HG02938 (cell line): ENCODE data around the gene ERP44.
"Not testable (repeated sequence)": the region's sequence is repeated elsewhere in the genome, so short reads cannot be mapped to it uniquely, and the experiment has no call there.

Experiments used
- ATAC-seq: cut with Tn5 transposase; IDR thresholded peaks from one replicate; pipeline ENCODE4 v1.9.1; 2021; ENCODE audit warnings: mild to moderate bottlenecking, moderate library complexity; ENCODE audit not compliant: unreplicated experiment

The ERP44 gene

GRCh38 chr9:100101608-100102007 is 2.8 kb upstream of the ERP44 start:
- no peak for ATAC-seq

- no peak for ATAC-seq
Observed at GRCh38 chr9:100100146-100100667, 1.4 kb upstream of the ERP44 start.

GRCh38 chr9:100099722-100100042 is 882 bp upstream of the ERP44 start:
- ATAC-seq: peak; percentile 1

GRCh38 chr9:100098046-100098886 is 534 bp downstream of the ERP44 start:
- ATAC-seq: peak; percentile 11

GRCh38 chr9:100096378-100096916 is 2.4 kb downstream of the ERP44 start:
- ATAC-seq: no peak

- ATAC-seq: not testable (repeated sequence)
Observed at GRCh38 chr9:100094411-100094810, 4.4 kb downstream of the ERP44 start.

GRCh38 chr9:100092066-100092465 is 6.7 kb downstream of the ERP44 start:
- ATAC-seq: no peak

GRCh38 chr9:100091650-100092049 is 7.2 kb downstream of the ERP44 start:
- no peak for ATAC-seq

- no peak for ATAC-seq
Observed at GRCh38 chr9:100090880-100091279, 7.9 kb downstream of the ERP44 start.

- ATAC-seq: no peak
Observed at GRCh38 chr9:100088202-100088601, 10.6 kb downstream of the ERP44 start.

- no peak for ATAC-seq
Observed at GRCh38 chr9:100087218-100087617, 11.6 kb downstream of the ERP44 start.

GRCh38 chr9:100086097-100086635 is 12.6 kb downstream of the ERP44 start:
- ATAC-seq: no peak

GRCh38 chr9:100084734-100085133 is 14.1 kb downstream of the ERP44 start:
- ATAC-seq: peak; percentile 87

GRCh38 chr9:100084128-100084453 is 14.7 kb downstream of the ERP44 start:
- ATAC-seq: peak; percentile 43

GRCh38 chr9:100083448-100084127 is 15.2 kb downstream of the ERP44 start:
- peak; percentile 37 for ATAC-seq

GRCh38 chr9:100082782-100083181 is 16.0 kb downstream of the ERP44 start:
- ATAC-seq: no peak

GRCh38 chr9:100076256-100076655 is 22.5 kb downstream of the ERP44 start:
- ATAC-seq: not testable (repeated sequence)

- no peak for ATAC-seq
Observed at GRCh38 chr9:100074989-100075388, 23.8 kb downstream of the ERP44 start.

GRCh38 chr9:100074093-100074492 is 24.7 kb downstream of the ERP44 start:
- ATAC-seq: no peak

- ATAC-seq: no peak
Observed at GRCh38 chr9:100072805-100073204, 26.0 kb downstream of the ERP44 start.

GRCh38 chr9:100071271-100071670 is 27.5 kb downstream of the ERP44 start:
- ATAC-seq: no peak
